Nephron progenitor cell (in vitro differentiated cells): Measurements from ENCODE around the gene ZBTB37.
"Not testable (repeated sequence)": the region's sequence is repeated elsewhere in the genome, so short reads cannot be mapped to it uniquely, and the experiment has no call there.

Source experiments
- DNase-seq: peaks from one replicate; pipeline ENCODE4 v3.0.0; 2021
- H3K27ac Mint-ChIP-seq: 2 replicates; pipeline ENCODE4 v1.8.0; 2021; ENCODE audit warnings: mild to moderate bottlenecking, moderate library complexity, mixed read lengths
- H3K27me3 Mint-ChIP-seq: 2 replicates; pipeline ENCODE4 v1.8.0; 2021; ENCODE audit warnings: mild to moderate bottlenecking, low read depth, mixed read lengths; ENCODE audit not compliant: poor library complexity
- H3K36me3 Mint-ChIP-seq: 2 replicates; pipeline ENCODE4 v1.8.0; 2021; ENCODE audit warnings: low read depth, mixed read lengths
- H3K4me1 Mint-ChIP-seq: 2 replicates; pipeline ENCODE4 v1.8.0; 2021; ENCODE audit warnings: mixed read lengths
- H3K4me3 Mint-ChIP-seq: 2 replicates; pipeline ENCODE4 v1.8.0; 2021; ENCODE audit warnings: mild to moderate bottlenecking, moderate library complexity, mixed read lengths
- H3K9me3 Mint-ChIP-seq: 2 replicates; pipeline ENCODE4 v1.8.0; 2021; ENCODE audit warnings: mild to moderate bottlenecking, moderate library complexity, mixed read lengths
- CTCF ChIP-seq: fragments of 200-600 bp; sonication (generic); IDR thresholded peaks from 2 replicates; pipeline ENCODE4 v1.5.0; 2021; ENCODE audit warnings: antibody characterized with exemption

The ZBTB37 gene

GRCh38 chr1:173857363-173857917 is 10.7 kb upstream of the ZBTB37 start:
- Mint-ChIP-seq H3K9me3 (no peaks in the 10 kb centered on the region), H3K27ac (peak overlapping the region; percentile 77), H3K4me3 (no peak overlapping the region)

GRCh38 chr1:173859547-173859946 is 8.6 kb upstream of the ZBTB37 start:
- H3K27me3 Mint-ChIP-seq, DNase-seq, H3K9me3 Mint-ChIP-seq, H3K27ac Mint-ChIP-seq, H3K4me3 Mint-ChIP-seq, H3K4me1 Mint-ChIP-seq: not testable (repeated sequence)
- peaks cover 67% of the 10 kb centered on the region for H3K36me3 Mint-ChIP-seq

More at GRCh38 chr1:173857363-173857917, 10.7 kb upstream of the ZBTB37 start:
- Mint-ChIP-seq H3K27me3 (no peaks in the 10 kb centered on the region), H3K4me1 (peaks cover 7% of the 10 kb centered on the region), H3K36me3 (peaks cover 71% of the 10 kb centered on the region)
- no peak for DNase-seq
- no peak for TF ChIP-seq CTCF

GRCh38 chr1:173860065-173860464 is 8.1 kb upstream of the ZBTB37 start:
- Mint-ChIP-seq H3K27ac (peak overlapping the region; percentile 70), H3K4me3 (no peak overlapping the region), H3K27me3 (no peaks in the 10 kb centered on the region), H3K4me1 (peaks cover 14% of the 10 kb centered on the region), H3K9me3 (no peaks in the 10 kb centered on the region), H3K36me3 (peaks cover 68% of the 10 kb centered on the region)
- no peak for TF ChIP-seq CTCF
- no peak for DNase-seq

- no peak for DNase-seq
- no peak for TF ChIP-seq CTCF
- no peaks in the 10 kb centered on the region for H3K9me3 Mint-ChIP-seq
- H3K4me3 Mint-ChIP-seq: no peak overlapping the region
- H3K27ac Mint-ChIP-seq: no peak overlapping the region
- H3K36me3 Mint-ChIP-seq: peaks cover 69% of the 10 kb centered on the region
- no peaks in the 10 kb centered on the region for H3K27me3 Mint-ChIP-seq
- peaks cover 31% of the 10 kb centered on the region for H3K4me1 Mint-ChIP-seq
Observed at GRCh38 chr1:173861731-173862145, 6.4 kb upstream of the ZBTB37 start.

- H3K4me3 Mint-ChIP-seq, H3K9me3 Mint-ChIP-seq, H3K27me3 Mint-ChIP-seq, DNase-seq: not testable (repeated sequence)
- H3K36me3 Mint-ChIP-seq: peaks cover 69% of the 10 kb centered on the region
- peak overlapping the region; percentile 78 for H3K27ac Mint-ChIP-seq
- peaks cover 34% of the 10 kb centered on the region for H3K4me1 Mint-ChIP-seq
Observed at GRCh38 chr1:173862146-173862768, 5.9 kb upstream of the ZBTB37 start.

- H3K27ac Mint-ChIP-seq: peak overlapping the region; percentile 78
- DNase-seq: no peak
- no peak for TF ChIP-seq CTCF
- no peak overlapping the region for H3K4me3 Mint-ChIP-seq
- peaks cover 4% of the 10 kb centered on the region for H3K27me3 Mint-ChIP-seq
- H3K4me1 Mint-ChIP-seq: peaks cover 34% of the 10 kb centered on the region
- no peaks in the 10 kb centered on the region for H3K9me3 Mint-ChIP-seq
- H3K36me3 Mint-ChIP-seq: peaks cover 64% of the 10 kb centered on the region
Observed at GRCh38 chr1:173862769-173863223, 5.4 kb upstream of the ZBTB37 start.
